ENCODE measurements around the gene LAMP1.

DNA sequence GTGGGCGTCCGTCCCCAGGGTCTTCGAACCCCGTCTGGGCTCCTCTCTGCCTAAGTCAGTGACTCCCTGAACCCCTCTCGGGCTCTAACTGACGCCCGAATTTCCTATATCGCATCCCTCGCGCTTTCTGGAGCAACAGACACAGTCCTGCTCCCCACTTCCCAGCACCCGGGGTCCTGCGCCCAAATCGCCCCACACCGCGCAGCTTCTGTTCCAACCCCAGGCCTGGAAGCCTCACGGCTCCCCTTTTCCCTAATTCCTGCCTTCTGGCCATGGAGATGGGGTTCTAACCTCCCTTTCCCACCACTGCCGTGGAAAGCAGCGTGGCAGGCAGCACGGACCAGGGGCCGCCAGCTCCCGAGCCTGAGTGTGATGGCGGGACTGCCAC is 68.5 kb downstream of the LAMP1 start:
- TF ChIP-seq, protein P1, sequence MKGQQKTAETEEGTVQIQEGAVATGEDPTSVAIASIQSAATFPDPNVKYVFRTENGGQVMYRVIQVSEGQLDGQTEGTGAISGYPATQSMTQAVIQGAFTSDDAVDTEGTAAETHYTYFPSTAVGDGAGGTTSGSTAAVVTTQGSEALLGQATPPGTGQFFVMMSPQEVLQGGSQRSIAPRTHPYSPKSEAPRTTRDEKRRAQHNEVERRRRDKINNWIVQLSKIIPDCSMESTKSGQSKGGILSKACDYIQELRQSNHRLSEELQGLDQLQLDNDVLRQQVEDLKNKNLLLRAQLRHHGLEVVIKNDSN (IDR thresholded peaks at IDR 0.05; ENCODE audit: borderline replicate concordance, low read depth), result no peak
- TF ChIP-seq, protein P2, sequence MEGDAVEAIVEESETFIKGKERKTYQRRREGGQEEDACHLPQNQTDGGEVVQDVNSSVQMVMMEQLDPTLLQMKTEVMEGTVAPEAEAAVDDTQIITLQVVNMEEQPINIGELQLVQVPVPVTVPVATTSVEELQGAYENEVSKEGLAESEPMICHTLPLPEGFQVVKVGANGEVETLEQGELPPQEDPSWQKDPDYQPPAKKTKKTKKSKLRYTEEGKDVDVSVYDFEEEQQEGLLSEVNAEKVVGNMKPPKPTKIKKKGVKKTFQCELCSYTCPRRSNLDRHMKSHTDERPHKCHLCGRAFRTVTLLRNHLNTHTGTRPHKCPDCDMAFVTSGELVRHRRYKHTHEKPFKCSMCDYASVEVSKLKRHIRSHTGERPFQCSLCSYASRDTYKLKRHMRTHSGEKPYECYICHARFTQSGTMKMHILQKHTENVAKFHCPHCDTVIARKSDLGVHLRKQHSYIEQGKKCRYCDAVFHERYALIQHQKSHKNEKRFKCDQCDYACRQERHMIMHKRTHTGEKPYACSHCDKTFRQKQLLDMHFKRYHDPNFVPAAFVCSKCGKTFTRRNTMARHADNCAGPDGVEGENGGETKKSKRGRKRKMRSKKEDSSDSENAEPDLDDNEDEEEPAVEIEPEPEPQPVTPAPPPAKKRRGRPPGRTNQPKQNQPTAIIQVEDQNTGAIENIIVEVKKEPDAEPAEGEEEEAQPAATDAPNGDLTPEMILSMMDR (IDR thresholded peaks at IDR 0.05), result no peak
- TF ChIP-seq, protein P3, sequence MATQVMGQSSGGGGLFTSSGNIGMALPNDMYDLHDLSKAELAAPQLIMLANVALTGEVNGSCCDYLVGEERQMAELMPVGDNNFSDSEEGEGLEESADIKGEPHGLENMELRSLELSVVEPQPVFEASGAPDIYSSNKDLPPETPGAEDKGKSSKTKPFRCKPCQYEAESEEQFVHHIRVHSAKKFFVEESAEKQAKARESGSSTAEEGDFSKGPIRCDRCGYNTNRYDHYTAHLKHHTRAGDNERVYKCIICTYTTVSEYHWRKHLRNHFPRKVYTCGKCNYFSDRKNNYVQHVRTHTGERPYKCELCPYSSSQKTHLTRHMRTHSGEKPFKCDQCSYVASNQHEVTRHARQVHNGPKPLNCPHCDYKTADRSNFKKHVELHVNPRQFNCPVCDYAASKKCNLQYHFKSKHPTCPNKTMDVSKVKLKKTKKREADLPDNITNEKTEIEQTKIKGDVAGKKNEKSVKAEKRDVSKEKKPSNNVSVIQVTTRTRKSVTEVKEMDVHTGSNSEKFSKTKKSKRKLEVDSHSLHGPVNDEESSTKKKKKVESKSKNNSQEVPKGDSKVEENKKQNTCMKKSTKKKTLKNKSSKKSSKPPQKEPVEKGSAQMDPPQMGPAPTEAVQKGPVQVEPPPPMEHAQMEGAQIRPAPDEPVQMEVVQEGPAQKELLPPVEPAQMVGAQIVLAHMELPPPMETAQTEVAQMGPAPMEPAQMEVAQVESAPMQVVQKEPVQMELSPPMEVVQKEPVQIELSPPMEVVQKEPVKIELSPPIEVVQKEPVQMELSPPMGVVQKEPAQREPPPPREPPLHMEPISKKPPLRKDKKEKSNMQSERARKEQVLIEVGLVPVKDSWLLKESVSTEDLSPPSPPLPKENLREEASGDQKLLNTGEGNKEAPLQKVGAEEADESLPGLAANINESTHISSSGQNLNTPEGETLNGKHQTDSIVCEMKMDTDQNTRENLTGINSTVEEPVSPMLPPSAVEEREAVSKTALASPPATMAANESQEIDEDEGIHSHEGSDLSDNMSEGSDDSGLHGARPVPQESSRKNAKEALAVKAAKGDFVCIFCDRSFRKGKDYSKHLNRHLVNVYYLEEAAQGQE (IDR thresholded peaks at IDR 0.05; ENCODE audit: low read depth, low read length), result no peak
- TF ChIP-seq MEF2A (IDR thresholded peaks at IDR 0.05; ENCODE audit: borderline replicate concordance, low read depth), result no peak
- no peak for TF ChIP-seq POLR2AphosphoS5 (IDR thresholded peaks at IDR 0.05; ENCODE audit: low read depth, low read length)
- no peak for TF ChIP-seq GABPA (IDR thresholded peaks at IDR 0.05; ENCODE audit: low read depth)
- no peak for TF ChIP-seq EZH2phosphoT487 (IDR thresholded peaks at IDR 0.05; ENCODE audit: borderline replicate concordance, low read depth)
- TF ChIP-seq NRF1 (IDR thresholded peaks at IDR 0.05; ENCODE audit: low read depth, low read length), result no peak
- no peak for TF ChIP-seq TEAD4 (IDR thresholded peaks at IDR 0.05; ENCODE audit: borderline replicate concordance, insufficient read depth)
- no peak for TF ChIP-seq RAD21 (IDR thresholded peaks at IDR 0.05; ENCODE audit: low read length)
- TF ChIP-seq SMC3 (IDR thresholded peaks at IDR 0.05; ENCODE audit: low read depth, low read length), result no peak
- no peak for TF ChIP-seq SIN3A (IDR thresholded peaks at IDR 0.05; ENCODE audit: borderline replicate concordance, low read depth, low read length)
- TF ChIP-seq TCF12 (IDR thresholded peaks at IDR 0.05), result no peak
